NCI-H1694 (cell line): Measurements from ENCODE around the gene IL6R.

Experiments used
- DNase-seq: peaks from one replicate; lab custom pipeline; 2025; lab: John Stamatoyannopoulos, UW

IL6R gene

GRCh38 chr1:154427173-154428139, 22.3 kb downstream of the IL6R start:
- DNase-seq, result no peak

- DNase-seq, result no peak
These were observed 24.0 kb downstream of the IL6R start for GRCh38 chr1:154429118-154429517.

- no peak for DNase-seq
These were observed 24.9 kb downstream of the IL6R start for GRCh38 chr1:154429841-154430611.

DNA sequence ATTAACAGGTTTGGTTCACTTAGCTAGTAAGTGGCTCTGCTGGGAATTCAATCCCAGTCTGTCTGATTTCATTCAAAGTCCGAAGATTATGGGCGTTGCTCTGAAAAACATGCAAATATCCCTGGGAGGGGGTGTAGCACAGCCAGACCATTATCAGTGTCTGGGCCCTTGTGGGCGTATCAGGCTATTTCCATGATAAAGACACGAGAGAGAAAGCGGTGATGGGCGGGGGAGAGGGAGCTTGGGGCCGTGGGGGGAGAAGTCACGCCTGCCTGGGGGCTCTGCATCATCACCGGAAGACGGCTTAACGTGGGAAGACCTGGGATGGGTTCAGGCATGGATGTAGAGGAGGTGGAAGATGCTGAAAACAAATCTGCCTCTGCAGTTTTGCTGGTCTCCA, 25.8 kb downstream of the IL6R start:
- no peak for DNase-seq

DNA sequence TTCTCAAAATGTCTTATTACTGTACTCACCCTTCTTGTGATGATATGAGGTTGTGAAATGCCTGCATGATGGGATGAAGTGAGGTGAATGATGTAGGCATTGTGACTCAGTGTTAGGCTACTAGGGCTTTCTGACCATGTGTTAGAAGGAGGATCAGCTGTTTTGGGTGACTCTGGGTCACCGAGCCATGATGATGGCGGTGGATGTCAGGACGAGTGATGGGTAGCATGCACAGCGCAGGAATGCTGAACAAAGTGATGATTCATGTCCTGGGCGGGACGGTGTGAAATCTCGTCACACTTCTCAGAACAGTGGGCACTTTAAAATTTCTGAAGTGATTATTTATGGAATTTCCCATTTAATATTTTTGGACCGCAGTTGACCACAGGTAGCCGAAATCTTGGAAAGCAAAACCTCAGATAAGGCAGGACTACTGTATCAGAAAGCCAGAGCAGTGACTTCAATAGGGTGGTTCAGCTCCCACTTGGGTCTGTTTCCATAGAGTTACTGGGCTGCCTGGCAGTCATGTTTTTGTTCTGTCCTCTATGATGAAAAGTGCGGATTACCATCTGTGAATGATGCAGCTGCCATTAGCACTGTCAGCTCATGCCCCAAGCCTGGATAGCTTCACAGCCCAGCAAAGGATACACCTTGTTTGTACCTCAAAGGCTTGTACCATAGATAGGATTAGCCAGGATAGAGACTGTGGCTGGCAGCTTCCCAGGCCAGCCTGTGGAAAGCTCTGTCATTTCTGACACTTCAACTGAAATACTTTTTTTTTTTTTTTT, 26.6 kb downstream of the IL6R start:
- no peak for DNase-seq

DNA sequence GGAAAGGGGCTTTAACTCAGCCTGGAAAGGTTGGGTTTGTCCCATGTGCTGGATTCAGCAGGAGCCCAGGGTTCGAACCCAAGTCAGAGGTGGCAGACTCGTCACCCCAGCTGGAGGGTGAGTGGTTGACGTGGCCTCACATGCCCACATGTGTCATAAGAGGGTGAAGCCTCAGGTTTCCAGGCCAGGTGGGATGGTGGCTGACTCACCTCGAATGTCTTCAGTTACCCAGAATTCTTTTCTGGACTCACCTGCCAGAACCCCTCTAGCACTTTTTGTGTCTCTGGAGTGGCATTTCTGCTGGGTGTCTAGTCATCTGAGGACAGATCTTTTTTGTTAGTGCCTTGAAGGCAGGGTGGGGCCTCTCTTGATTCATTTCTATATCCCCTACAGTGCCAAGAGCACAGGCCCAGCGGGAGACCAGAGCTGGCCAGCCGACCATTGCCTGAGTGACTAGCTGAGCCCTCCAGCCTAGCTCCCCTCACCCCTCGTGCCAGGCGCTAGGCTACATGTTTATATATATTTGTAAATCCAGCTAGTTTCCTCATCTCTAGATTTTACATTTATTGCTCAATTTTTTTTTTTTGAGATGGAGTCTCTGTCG, 28.1 kb downstream of the IL6R start:
- no peak for DNase-seq

DNA sequence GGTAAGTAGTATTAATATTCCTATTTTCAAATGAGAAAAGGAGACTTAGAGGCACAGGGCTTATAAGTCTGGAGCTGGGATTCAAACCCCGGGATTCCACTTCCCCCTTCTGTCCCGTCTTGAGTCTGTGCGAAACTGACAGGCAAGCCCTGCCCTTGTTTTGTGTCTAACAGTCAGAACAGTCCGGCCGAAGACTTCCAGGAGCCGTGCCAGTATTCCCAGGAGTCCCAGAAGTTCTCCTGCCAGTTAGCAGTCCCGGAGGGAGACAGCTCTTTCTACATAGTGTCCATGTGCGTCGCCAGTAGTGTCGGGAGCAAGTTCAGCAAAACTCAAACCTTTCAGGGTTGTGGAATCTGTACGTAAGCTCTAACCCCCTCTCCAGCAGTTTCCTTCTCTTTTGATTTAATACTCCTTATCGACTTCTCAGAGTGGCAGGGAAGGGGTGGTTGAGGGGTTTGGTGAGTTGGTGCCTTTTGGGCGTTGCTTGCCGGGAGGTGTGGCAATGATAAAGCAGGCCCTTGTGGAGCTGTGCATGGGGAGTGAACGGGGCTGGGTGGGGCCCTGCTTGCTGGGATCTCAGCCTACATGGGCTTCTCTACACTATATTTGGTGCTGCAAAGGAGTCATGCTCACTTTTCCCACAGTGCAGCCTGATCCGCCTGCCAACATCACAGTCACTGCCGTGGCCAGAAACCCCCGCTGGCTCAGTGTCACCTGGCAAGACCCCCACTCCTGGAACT, 29.4 kb downstream of the IL6R start:
- no peak for DNase-seq

DNA sequence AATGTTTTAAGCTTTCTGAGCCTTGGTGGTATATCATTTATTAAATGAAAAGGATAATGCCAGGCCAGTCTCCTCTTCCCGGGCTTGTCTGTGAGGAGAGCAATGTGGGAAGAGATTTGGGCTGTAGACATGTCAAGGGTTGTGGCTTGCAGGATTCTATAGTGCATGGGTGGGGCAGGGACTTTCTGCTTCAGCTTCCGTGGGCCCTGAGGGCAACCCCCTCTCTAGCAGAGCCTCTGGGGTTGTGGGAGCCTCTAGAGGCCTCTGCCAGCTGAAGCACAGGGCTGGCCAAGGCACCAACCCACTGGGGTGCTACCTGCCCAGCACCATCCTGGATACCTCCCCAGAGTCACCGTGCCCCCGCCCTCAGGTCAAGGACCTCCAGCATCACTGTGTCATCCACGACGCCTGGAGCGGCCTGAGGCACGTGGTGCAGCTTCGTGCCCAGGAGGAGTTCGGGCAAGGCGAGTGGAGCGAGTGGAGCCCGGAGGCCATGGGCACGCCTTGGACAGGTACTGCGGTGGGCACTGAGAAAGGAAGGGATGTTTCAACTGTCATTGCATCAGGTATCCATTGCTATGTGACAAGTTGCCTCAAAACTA, 30.6 kb downstream of the IL6R start:
- no peak for DNase-seq

GRCh38 chr1:154436433-154436832, 31.3 kb downstream of the IL6R start:
- DNase-seq, result no peak

- DNase-seq, result no peak
These were observed 35.1 kb downstream of the IL6R start for GRCh38 chr1:154440036-154440804.

GRCh38 chr1:154441241-154441888, 36.2 kb downstream of the IL6R start:
- DNase-seq, result no peak

DNA sequence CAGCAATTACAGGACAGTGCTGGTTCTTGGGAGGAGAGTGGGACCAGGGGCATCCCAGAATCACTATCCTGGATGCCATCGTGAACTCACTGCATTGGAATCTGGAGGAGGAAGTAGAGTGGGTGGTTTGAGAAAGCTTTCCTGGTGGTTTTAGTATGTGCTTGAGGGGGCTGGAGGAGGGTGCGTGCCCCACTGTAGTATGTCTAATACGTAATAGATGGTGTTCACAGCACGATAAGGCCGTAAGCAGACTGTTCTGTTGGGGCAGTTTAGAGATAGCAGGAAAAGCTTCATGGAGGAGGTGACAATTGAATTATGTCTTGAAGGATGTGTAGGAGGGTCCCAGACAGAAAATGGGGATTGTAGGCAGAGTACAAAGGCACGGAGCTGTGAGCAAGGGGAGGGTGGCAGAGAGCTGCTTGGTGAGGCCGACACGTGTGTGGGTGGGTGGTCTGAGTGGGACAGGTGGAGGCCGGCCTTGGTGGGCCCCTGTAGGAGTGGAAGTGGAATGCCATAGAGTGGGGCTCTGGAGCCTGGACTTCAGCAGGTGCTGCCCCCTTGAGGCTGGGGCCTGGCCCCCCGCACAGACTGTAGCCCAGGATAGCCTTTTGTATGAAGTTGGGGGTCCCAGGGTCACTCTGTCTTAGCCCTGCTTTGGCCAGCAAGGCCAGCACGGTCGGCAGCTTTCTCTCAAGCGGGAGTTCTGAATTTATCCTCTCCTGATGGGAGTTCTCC, 37.0 kb downstream of the IL6R start:
- DNase-seq, result no peak

DNA sequence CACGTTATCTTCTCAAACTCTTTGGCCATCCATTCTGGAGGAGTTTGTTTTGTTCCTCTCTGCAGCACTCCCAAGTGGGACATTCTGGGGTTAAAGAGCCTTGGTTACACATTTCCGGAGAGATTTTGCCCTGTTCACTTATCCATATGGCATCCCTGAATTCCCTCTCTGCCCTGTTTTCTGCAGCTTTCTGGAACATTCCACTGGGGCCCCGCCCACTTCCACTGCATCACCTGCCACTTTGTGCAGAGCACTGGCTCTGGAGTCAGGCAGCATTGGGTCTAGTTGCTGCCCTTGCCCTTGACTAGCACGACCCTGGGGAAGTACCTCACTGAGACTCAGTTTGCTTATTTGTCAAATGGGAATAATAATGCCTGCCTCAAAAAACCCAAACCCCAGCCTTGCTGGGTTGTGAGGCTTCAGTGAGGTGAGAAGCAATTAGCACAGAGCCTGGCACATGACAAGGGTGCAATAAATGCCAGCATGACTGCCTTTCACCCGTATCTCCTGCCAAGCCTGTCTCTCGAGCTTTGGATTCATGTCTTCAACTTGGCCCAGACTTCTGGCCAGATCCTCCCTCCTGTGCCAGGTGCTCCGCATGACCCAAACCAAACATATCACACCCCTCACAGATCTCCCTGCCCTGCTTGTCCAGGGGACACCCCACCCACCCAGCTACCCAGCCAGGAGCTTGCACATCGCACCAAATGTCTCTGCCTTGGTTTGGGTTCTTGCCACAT, 38.3 kb downstream of the IL6R start:
- no peak for DNase-seq

DNA sequence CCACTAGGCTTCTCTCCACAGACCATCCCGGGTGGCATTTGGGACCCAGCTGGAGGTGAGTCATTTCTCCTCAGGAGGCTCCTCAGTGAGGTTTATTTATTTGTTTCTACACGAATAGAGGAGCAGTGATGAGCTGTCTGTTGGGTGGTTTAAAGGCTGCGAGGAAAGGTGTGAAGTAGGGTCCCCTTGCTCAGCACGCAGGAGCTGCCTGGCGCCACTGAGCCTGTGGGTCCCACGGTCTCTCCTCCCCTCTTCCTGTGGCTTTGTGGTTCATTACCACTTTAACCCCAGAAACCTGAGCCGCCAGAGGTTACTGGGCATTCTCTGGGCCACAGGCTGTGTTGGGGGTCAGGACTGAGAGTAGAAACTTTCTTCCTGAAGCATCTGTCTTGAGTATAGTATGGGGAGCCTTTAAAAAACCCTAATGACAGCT, 39.9 kb downstream of the IL6R start:
- DNase-seq, result no peak

- no peak for DNase-seq
These were observed 41.1 kb downstream of the IL6R start for GRCh38 chr1:154446292-154446691.

DNA sequence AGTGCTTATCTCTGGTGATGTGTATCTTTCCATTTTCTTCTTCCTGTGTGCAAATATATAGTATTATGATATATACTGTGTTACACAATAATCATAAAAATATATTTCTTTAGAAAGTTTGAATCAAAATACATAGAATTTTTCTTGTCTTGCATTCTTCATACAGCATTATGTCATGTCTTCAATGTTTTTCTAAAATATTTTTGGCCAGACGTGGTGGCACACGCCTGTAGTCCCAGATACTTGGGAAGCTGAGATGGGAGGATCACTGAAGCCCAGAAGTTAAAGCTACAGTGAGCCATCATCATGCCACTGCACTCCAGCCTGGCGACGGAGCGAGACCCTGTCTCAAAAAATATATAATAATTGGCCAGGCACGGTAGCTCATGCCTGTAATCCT, 41.6 kb downstream of the IL6R start:
- no peak for DNase-seq

DNA sequence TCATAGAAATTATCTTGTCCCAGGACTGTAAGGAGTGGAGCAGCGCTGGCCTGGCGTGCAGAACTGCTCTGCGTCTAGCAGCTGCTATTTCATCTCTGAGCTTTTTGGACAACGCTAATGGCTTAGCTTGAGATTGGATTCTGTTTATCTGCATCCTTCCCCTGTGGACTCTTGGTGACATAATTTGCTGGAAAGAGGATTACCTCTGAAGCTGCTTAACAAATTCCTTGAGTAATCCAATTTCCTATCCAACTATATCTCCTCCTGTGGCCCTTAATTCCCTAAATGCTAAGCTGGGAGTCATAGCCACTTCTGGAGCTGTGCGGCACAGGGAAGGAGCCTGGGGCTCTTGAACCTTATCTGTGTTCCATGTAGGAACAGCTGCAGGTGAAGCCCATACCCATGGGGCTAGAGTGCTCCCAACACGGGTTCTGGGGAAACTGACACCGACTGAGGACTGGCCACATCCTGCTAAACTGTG, 43.2 kb downstream of the IL6R start:
- DNase-seq, result no peak

DNA sequence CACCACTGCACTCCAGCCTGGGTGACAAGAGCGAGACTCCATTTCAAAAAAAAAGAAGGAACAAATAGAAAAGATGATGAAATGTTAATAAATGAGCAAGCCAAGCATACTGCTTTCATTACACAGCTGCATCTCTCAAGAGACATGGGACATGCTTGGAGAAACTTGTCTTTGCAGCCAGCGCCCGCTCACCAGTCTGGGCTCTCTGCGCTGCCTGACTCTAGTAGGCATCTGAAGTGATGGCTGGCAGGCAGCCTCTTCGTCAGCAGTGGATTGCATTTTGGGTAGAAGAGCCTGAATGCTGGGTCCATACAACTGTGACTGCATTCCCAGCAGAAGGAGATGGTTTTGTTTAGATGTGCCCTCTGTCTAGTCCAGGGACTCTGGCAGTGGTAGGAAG, 48.0 kb downstream of the IL6R start:
- DNase-seq, result no peak
